GM12865 (cell line): ENCODE results near the gene EDEM3.

Experiments
- DNase-seq: peaks from one replicate; pipeline ENCODE4 v3.0.0; 2010; ENCODE audit warnings: low read depth
- H3K4me3 ChIP-seq: 2 replicates; pipeline ENCODE4 v1.5.1; 2011; ENCODE audit warnings: mild to moderate bottlenecking, low read depth, low read length, control low read depth
- CTCF ChIP-seq: IDR thresholded peaks from 2 replicates; pipeline ENCODE4 v1.5.1; 2011; ENCODE audit warnings: low read length, control low read depth, low read depth, inconsistent platforms; ENCODE audit not compliant: insufficient read depth; ENCODE audit errors: missing control alignments

Gene EDEM3

GRCh38 chr1:184781941-184782340, 27.3 kb upstream of the EDEM3 start:
- no peak overlapping the region for H3K4me3 ChIP-seq
- DNase-seq, result no peak
- TF ChIP-seq CTCF, result no peak

- no peak overlapping the region for H3K4me3 ChIP-seq
- DNase-seq, result no peak
- no peak for TF ChIP-seq CTCF
These were observed 21.2 kb upstream of the EDEM3 start for GRCh38 chr1:184775885-184776284.

DNA sequence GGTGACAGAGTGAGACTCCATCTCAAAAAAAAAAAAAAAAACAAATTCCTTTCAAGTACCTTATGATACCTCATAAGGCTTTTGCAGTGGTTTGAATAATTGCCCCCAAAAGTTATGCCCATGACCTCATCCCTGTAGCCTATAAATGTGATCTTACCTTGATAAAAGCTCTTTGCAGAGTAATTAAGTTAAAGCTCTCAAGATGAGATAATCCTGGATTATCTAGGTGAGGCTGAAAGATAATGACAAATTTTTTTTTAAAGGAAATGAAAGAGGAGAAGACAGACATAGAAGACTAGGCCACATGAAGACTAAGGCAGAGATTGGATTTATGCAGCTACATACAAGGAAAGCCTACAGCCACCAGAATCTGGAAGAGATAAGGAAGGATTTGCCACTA, 20.7 kb upstream of the EDEM3 start:
- TF ChIP-seq CTCF, result no peak
- DNase-seq, result no peak
- H3K4me3 ChIP-seq, result no peak overlapping the region

- H3K4me3 ChIP-seq, result no peak overlapping the region
- TF ChIP-seq CTCF, result no peak
- DNase-seq, result no peak
These were observed 19.2 kb upstream of the EDEM3 start for GRCh38 chr1:184773762-184774320.

DNA sequence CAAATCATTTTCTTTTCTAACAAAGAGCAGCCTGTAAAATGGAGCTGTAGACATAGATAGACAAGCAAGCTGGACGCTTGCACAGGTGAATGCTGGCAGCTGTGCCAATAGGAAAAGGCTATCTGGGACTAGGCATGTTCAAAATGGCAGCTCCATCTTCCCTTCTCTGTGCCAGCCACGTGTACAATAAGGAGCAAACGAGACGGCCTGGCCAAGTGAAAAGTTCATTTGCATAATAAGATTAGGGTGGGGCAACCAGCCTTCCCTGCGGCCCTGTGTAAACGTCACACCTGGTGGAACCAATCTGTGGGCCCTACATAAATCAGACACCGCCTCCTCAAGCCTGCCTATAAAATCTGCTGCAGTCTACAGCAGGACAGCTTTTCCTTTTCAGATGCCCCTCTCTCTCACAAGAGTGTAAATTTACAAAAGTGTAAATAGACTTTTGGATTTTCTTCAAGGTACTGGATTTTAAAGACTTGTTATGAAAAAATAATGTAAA, 16.6 kb upstream of the EDEM3 start:
- no peak overlapping the region for H3K4me3 ChIP-seq
- no peak for TF ChIP-seq CTCF
- DNase-seq, result peak; percentile 40

GRCh38 chr1:184770181-184770979, 15.7 kb upstream of the EDEM3 start:
- TF ChIP-seq CTCF, result no peak
- H3K4me3 ChIP-seq, result no peak overlapping the region
- DNase-seq, result no peak
